GM19324 (cell line): Measurements from ENCODE around the gene ZC3H14.
A peak's percentile ranks its signal among the peaks of the same experiment; 100 is the strongest.

ENCODE experiments used
- ATAC-seq: cut with Tn5 transposase; IDR thresholded peaks from one replicate; pipeline ENCODE4 v1.9.1; 2021; ENCODE audit warnings: mild to moderate bottlenecking, moderate library complexity; ENCODE audit not compliant: unreplicated experiment, low FRiP score

ZC3H14 gene

DNA sequence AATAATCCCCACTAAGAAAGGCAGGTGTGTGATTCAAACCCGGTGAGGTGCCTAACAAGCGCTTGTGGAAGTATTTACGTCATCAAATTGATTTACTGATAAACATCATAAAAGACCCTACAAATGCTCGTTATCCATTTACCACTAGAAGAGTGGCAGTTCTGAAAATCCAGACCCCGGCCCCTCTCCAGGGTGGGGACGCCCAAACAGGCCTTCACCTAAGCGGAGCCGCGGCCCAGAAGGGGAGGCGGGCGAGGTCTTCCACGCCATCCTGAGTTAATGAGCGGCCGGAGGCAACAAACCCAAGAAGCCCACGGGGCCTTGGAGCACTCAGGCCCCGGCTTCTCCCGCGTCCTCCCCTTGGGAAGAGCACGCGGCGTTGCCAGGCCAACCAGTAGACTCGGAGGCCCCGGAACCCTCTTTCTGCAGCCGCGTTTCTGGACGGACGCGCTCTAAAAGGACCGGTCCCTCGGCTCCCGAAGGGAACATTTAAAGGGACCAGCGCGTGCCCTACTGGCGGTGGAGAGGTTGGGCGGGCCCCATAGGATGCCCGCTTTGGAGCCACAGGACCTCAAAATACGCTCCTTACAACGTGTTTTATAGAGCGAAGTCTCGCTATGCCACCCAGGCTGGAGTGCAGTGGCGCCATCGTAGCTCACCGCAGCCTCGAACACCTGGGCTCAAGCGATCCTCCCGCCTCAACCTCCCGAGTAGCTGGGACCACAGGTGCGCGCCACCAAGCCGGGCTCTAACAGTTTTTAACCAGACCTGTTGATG is 11.6 kb upstream of the ZC3H14 start:
- no peak for ATAC-seq

DNA sequence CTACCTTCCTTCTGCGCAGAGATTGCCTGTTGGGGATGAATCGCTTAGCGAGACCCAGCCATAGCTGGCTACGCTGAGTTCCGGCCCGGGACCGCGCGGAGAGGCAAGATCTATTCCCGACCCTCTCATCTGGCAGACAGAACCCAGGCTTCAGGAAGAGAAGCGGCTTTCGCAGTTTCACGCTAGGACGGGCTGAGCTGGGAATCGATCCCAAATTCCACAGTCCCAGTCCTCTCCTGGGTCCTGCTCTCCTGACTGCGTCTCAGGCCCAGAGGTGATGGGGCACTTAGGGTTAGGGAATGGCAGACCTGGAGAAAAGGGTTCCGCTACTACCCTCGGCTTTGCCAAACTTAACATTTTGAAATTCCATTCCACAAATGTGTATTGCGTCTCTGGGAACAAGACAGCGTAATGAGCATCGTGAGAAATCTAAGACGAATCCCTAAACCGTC is 10.8 kb upstream of the ZC3H14 start:
- ATAC-seq, result no peak

GRCh38 chr14:88552876-88553275 is 10.0 kb upstream of the ZC3H14 start:
- ATAC-seq, result no peak

DNA sequence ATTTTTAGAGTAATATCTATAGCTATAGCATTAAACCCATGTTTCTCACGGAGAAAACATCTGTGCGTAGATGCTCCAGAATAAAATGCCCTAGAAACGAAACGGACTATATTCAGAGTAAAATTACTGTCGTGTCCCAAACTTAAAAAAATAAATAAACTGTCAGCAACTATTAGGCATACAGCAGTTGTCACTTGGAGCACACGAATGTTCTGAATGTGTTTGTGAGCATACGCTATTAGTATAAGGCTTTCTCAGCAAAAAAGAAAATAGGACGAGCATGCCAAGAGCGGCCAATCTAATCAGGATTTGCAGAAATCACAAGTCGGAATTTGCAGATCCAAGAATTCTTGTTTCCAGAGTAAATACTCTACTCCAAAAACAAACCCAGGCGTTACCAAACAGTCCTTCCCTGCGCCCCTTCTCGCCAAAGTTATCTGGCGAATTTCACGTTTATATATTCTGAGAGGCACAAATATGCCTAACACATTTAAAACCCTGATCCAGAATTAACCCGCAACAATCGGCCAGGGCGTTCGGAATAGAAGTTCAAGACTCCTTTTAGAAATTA is 8.9 kb upstream of the ZC3H14 start:
- no peak for ATAC-seq

DNA sequence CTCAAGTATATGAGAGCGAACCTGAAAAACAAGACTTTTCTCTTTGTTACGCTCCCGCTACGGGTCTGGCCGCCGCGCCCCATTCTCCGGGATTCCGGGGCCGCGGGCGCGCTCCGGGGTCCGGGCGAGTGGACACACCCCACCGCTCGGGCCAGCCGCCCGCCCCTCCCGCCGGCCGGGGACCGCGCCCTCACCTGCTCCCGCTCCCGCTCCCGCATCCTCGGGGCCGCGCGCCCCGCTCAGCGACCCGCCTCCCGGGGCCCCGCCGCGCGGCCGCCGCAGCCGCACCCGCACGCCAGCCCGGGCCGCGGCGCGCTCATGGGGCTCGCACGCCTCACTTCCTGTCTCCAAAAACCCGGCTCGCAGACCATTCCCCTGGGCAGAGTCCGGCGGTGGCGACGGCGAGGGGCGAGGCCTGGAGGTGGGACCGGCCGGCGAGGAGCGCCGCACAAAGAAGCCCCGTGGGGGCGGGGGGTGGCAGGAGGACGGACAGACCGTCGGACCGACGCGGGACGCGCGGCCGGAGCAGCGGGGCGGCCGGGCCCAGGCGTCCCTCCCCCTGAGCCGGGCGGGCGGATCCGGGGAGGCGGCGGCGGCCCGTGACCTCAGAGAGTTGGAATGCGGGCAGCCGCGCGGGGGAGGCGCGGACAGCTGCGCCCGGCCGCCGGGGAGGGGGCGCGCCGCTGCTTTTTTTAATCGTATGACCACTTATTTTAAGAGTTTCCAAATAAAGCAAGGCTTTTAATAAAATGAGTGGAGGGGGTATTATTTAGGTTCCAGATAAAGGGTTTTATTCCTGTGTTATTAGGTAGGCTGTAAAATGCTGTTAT is 8.2 kb upstream of the ZC3H14 start, which contains the start of gene PTPN21:
PTPN21 (minus strand) TSS at position 551 of the 830 bp plus-strand sequence. CDS start 4,590 bp downstream, outside the sequence.
- peak; percentile 43 for ATAC-seq

DNA sequence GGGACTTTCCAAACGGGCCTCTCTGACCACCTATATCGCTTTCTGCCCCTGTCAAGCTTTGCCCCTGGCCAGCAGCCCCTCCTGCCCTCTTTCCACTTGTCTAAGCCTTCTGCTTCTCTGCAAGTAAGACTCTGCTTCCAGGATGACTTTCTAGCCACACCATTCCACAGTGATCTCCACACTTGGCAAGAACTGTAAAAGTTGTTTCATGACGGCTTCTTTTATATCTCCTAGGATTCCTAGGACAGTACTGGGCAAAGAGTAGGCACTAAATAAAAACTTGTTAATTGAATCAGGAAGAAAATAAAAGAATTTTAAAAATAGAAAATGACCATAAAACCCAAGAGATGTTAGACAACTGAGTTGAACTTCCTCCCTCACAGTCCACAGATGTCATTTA is 6.3 kb upstream of the ZC3H14 start:
- ATAC-seq, result no peak

- ATAC-seq, result no peak
Measured at GRCh38 chr14:88559852-88560251, 3.0 kb upstream of the ZC3H14 start.

DNA sequence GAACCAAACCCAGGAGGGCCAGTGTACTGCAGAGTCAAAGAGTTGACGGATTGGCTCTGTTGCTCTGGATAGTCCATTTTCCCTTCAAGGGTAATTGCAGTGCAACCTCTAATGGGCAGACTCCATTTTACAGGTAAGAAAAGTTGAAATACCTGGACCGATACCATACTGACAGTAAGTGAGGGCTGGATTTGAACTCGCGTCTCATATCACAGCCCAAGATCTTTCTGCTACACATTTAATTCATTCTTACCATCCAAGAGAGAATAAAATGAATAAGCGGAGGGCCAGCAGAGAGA is 356 bp upstream of the ZC3H14 start:
- no peak for ATAC-seq

- ATAC-seq, result no peak
Measured at GRCh38 chr14:88563845-88564244, 1.0 kb downstream of the ZC3H14 start.

GRCh38 chr14:88565427-88565826 is 2.6 kb downstream of the ZC3H14 start:
- no peak for ATAC-seq

- no peak for ATAC-seq
Measured at GRCh38 chr14:88568196-88568595, 5.4 kb downstream of the ZC3H14 start.

DNA sequence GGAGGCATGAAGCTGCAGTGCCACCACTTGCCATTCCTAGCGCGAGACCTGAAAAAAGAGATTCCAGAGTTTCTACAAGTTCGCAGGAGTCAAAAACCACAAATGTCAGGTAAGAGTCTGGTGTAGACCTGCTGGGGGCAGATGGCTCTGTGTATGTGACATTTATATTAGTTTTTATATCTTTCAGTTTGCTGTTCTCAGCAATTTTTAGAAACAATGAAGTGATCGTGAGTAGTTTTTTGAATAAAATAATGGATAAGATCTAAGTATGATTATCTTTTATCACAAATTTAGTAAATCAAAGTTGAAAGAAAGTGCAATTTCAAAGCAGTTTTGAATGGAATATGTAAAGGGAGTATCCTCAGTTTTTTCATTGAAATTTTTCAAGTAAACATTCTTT is 9.3 kb downstream of the ZC3H14 start:
- no peak for ATAC-seq

DNA sequence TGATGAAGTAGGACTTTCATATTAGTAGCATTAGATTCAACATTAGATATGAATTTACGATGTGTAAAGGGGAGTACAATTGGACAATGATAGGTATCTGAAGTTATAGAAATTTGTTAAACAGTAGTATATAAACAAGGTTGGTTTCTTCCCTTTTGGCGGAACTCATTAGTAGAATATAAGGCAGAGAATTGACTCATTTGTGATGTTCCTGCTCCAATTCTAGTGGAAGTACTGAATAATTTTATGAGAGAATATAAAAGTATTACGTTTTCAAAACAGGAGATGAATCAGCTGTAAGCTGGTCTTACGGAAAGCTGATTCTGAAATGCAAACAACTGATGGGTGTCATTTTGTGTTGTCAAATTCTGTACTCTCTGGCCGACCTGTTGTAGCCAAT is 13.4 kb downstream of the ZC3H14 start:
- no peak for ATAC-seq

GRCh38 chr14:88584451-88584850 is 21.6 kb downstream of the ZC3H14 start:
- ATAC-seq, result no peak

DNA sequence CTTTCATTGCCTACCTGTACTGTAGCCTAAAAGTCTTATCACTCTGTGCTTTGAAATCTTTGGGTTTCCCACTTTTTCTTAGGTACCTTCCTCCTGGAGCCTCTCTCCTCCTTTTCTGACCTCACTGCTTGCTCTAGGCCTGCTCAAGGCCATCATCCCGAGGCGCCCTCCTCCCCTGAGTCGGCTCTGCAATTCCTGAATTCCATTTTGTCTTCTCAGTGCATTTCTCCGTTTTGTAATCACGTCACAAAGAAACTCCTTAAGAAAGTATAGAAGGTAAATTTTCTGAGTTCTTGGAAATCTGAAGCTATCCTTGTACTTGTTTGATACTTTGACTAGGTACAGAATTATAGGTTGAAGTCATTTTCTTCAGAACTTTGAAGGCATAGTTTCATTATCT is 25.2 kb downstream of the ZC3H14 start:
- no peak for ATAC-seq

- ATAC-seq, result no peak
Measured at GRCh38 chr14:88590173-88590572, 27.3 kb downstream of the ZC3H14 start.

DNA sequence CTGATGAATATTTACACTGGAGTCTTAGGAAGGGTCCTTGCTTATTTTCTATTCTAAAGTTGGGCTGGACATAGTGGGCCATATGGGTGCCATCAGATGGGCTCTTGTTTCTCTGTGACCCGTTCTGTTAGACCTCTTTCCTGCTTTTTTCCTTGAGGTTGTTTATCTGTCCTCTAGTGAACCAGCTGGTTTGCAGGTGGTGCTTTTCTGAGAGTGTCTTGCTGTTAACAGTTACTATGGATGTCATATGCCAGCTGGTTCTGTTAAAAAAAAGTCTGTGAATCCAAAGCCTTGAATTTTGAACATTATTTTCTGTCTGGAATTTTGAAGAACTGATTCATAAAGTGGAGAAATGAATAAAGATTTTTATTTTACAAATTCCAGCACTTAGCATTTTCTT is 29.2 kb downstream of the ZC3H14 start:
- ATAC-seq, result no peak

- ATAC-seq, result no peak
Measured at GRCh38 chr14:88597038-88597437, 34.2 kb downstream of the ZC3H14 start.

DNA sequence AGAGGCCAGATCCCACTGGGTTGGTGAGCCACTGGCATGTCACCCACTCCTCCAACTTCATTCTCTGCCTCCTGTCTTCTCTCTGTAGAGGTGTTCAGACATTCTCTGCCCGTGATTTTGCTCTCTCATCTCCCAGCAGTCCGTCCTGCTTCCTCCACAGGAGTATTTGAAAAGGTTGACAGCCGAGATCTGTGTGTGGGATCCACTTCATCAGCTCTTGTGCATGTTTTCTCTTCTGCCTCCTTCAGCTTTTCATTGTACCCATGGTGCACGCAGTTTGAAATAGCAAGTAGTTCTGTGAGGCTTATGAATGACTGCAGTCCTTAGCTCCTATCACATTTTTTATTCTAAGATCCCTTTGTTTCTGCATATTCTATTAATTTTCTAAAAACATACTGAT is 34.8 kb downstream of the ZC3H14 start:
- ATAC-seq, result no peak

DNA sequence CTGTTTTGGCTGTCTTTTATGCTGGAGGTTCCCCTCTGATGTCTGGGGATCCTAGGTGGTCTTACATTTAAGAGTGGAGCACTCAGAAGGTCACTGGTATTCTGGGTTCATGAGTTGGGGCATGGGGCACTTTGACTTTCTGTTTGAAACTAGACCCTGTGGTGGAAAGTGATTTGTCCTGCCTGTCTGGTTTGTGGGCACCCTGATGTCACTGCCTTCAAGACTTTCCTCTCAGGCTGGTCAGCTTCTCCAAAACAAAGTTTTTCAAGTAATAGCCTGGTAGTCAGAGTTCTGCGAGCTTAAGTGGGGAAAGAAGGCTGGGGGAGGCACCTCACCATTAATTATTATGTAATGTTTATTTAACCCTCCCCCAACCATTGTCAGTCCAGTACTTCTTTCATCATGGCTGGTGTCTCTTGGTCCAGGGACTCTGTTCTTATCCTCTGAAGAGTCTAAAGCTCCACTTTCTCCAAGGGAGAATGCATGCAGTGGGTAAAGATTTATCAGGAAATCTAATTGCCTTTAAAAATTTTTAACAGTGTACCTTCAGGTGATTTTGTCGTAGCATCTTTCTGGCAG is 35.3 kb downstream of the ZC3H14 start:
- no peak for ATAC-seq

DNA sequence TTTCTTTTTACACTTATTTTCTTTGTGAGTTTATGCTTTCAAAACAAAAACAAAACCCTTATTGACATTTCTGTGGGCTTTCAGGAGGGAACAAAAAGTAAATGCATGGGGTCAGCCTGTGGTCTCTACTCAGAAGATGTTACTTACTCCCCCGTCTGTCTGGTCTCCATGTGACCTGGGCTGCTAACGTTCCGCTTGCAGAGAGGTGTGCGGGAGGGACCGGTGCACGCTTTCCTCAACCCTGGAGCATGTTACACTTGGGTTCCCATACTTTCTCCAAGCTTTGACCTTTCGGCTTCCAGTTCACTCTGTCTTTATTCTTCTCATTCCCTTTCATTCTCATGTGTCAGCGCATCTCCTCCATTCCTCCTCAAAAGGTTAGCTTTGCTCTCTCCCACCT is 36.5 kb downstream of the ZC3H14 start:
- ATAC-seq, result no peak
